ENCODE measurements around the gene CEP97.

GRCh38 chr3:101725890-101726275 is 1.5 kb downstream of the CEP97 start:
- TF ChIP-seq POLR2A (IDR thresholded peaks at IDR 0.05; ENCODE audit: low read length) (no peak), GATA1 (IDR thresholded peaks at IDR 0.05; ENCODE audit: low read depth, low read length) (no peak)
